ENCODE results near the gene PLIN3.

- TF ChIP-seq, protein P1, sequence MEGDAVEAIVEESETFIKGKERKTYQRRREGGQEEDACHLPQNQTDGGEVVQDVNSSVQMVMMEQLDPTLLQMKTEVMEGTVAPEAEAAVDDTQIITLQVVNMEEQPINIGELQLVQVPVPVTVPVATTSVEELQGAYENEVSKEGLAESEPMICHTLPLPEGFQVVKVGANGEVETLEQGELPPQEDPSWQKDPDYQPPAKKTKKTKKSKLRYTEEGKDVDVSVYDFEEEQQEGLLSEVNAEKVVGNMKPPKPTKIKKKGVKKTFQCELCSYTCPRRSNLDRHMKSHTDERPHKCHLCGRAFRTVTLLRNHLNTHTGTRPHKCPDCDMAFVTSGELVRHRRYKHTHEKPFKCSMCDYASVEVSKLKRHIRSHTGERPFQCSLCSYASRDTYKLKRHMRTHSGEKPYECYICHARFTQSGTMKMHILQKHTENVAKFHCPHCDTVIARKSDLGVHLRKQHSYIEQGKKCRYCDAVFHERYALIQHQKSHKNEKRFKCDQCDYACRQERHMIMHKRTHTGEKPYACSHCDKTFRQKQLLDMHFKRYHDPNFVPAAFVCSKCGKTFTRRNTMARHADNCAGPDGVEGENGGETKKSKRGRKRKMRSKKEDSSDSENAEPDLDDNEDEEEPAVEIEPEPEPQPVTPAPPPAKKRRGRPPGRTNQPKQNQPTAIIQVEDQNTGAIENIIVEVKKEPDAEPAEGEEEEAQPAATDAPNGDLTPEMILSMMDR (IDR thresholded peaks at IDR 0.05): no peak
- TF ChIP-seq EZH2 (IDR thresholded peaks at IDR 0.05; ENCODE audit: borderline replicate concordance, insufficient read depth, low read depth, low read length, poor library complexity, severe bottlenecking): no peak
Measured at GRCh38 chr19:4815426-4816201, 51.9 kb downstream of the PLIN3 start.
